Measurements from ENCODE around the gene TSGA10.
"Not testable (repeated sequence)": the region's sequence is repeated elsewhere in the genome, so short reads cannot be mapped to it uniquely, and the experiment has no call there.

The TSGA10 gene

DNA sequence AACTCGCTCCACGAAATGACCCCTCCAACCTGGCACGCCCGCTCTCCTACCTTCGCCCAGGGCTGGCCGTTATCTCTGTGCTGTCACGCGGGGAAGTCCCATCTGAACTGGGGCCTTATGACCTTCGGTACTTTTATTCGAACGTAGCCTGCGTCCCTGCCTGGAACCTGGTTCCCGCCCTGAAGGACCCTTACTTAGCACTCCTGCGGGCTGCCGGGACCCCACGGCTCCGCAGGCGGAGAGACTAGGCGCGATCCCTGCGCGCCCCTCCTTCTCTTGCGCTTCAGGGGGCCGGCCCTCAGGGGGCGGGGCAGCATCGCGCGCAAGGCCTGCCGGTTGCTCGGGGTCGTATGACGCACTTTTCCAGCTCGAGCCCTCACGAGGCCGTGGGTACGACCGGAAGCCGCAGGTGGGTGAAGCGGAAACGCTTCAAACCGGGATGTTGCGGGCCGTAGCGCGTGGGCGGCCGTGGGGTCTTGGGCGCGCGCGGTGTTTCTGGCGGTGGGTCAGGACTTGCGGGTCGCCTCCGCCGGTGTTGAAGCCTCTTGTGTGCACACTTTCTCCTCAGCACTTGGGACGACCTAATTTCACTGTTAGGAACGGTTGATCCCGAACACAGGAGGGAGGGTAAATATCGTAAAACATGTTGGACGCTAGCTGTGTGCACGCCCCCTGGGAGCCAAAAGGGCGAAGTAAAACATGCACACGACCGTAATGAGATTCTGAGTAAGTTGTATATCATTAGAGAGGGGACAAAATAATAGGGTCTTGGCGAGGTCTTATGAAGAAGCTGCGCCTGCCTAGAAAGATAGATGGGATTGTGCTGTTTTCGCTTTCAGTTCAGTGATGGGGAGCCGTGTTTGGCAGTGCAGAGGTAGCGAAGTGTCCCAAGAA lies at the start of gene TSGA10, which contains the start of gene LIPT1:
TSGA10 (minus strand) TSS at position 300 of the 894 bp plus-strand sequence. CDS start 45,503 bp downstream, outside the sequence.
LIPT1 (plus strand) TSS at position 325 of the 894 bp plus-strand sequence. CDS start 6,991 bp downstream, outside the sequence.
- H3K4me1 ChIP-seq (ENCODE audit: control insufficient read depth in 5 of 5, insufficient read depth in 5 of 5, low read length in 5 of 5): peaks cover 3 to 28% (median 20%) of the 10 kb centered on the region in 5 donors
- H3K27ac ChIP-seq (ENCODE audit: low read depth, low read length): peak within 1 kb of the TSS; percentile 94
- H3K9ac ChIP-seq (ENCODE audit: low read length in 5 of 5): peak within 1 kb of the TSS; percentile 84 to 96 (median 92)
- H3K9me3 ChIP-seq (ENCODE audit: control insufficient read depth in 5 of 5, low read length in 5 of 5): no peaks in the 10 kb centered on the region
- H3K27me3 ChIP-seq (ENCODE audit: control insufficient read depth in 5 of 5, insufficient read depth in 4 of 5, low read length in 5 of 5): no peaks in the 10 kb centered on the region
- H3K4me3 ChIP-seq (ENCODE audit: low read depth in 1 of 5, low read length in 5 of 5): peak within 1 kb of the TSS; percentile 84 to 99 (median 97)
- peaks cover 7 to 23% (median 15%) of the 10 kb centered on the region in 5 donors for H3K36me3 ChIP-seq (ENCODE audit: control insufficient read depth in 5 of 5, insufficient read depth in 5 of 5, low read length in 5 of 5)

GRCh38 chr2:99201959-99202678 lies 47.4 kb upstream of the TSGA10 start:
- H3K9me3 ChIP-seq (ENCODE audit: control insufficient read depth in 5 of 5, low read length in 5 of 5): no peaks in the 10 kb centered on the region
- H3K4me3 ChIP-seq (ENCODE audit: low read depth in 1 of 5, low read length in 5 of 5): no peak overlapping the region
- no peak overlapping the region for H3K27ac ChIP-seq (ENCODE audit: low read depth, low read length)
- H3K9ac ChIP-seq (ENCODE audit: low read length in 5 of 5): no peak overlapping the region
- H3K36me3 ChIP-seq (ENCODE audit: control insufficient read depth in 5 of 5, insufficient read depth in 5 of 5, low read length in 5 of 5): peaks cover 1 to 23% (median 15%) of the 10 kb centered on the region in 5 donors
- H3K4me1 ChIP-seq (ENCODE audit: control insufficient read depth in 5 of 5, insufficient read depth in 5 of 5, low read length in 5 of 5): no peaks in the 10 kb centered on the region
- H3K27me3 ChIP-seq (ENCODE audit: control insufficient read depth in 5 of 5, insufficient read depth in 4 of 5, low read length in 5 of 5): no peaks in the 10 kb centered on the region

DNA sequence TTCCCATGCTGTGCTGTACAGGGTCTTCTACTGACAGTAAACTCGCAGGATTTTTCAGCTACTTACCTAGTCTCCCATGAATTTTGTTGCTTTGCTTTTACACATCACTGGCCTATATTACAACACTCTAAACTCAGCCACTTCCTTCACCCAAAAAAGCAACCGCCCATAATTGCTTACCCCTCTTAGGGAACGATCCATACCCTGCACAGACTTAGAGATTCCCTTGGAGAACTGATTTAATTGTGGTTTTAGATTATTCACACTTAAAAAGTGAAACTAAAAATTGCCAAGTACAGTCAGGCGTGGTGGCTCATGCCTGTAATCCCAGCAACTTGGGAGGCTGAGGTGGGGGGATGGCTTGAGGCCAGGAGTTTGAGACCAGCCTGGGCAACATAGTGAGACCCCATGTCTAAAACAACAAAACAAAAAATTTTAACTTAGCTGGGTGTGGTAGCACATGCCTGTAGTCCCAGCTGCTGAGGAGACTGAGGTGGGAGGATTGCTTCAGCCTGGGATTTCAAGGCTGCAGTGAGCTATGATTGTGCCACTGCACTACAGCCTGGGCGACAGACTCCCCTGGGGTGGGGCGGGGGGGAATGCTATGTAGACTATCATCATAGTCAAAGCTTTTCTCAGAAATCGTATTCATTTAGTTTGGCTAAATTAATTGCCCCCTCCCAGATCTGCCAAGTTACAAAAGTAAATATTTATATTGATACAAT lies 45.5 kb upstream of the TSGA10 start:
- H3K27ac ChIP-seq (ENCODE audit: low read depth, low read length): no peak overlapping the region
- no peaks in the 10 kb centered on the region for H3K27me3 ChIP-seq (ENCODE audit: control insufficient read depth in 5 of 5, insufficient read depth in 4 of 5, low read length in 5 of 5)
- H3K9me3 ChIP-seq (ENCODE audit: control insufficient read depth in 5 of 5, low read length in 5 of 5): no peaks in the 10 kb centered on the region
- H3K9ac ChIP-seq (ENCODE audit: low read length in 5 of 5): no peak overlapping the region
- H3K4me3 ChIP-seq (ENCODE audit: low read depth in 1 of 5, low read length in 5 of 5): no peak overlapping the region
- H3K4me1 ChIP-seq (ENCODE audit: control insufficient read depth in 5 of 5, insufficient read depth in 5 of 5, low read length in 5 of 5): no peaks in the 10 kb centered on the region
- peaks cover 10 to 42% (median 33%) of the 10 kb centered on the region in 5 donors for H3K36me3 ChIP-seq (ENCODE audit: control insufficient read depth in 5 of 5, insufficient read depth in 5 of 5, low read length in 5 of 5)

DNA sequence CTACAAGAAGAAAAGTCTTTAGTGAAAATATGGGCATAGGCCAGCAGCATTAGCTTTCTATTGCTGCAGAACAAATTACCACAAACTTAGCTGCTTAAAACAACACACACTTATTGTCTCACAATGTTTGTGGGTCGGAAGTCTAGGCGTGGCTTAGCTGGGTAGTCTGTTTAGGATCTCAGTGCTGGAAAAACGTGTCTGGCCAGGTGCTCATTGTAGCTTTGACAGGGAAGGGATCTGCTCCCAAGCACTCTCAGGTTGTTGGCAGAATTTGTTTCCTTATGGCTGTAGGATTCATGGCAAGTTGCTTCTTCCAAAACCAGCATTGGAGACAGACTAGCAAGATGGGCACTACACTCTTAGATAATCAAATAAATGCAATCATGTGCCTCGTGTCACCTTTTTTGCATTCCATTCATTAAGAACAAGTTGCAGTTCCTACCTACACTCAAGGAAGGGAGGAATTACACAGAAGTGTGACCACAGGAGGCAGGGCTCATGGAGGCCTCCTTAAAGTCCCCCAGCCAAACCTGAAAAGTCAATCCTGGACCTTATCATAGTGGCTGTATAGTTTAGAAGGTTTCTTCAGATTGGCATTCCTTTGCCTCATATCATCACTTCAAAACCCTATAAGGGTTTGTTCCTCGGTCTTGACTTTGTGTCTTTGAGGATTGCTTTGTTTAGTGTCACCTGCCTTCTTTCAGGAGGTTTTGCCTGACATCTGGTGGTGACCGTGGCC lies 43.5 kb upstream of the TSGA10 start:
- H3K36me3 ChIP-seq (ENCODE audit: control insufficient read depth in 5 of 5, insufficient read depth in 5 of 5, low read length in 5 of 5): peaks cover 18 to 46% (median 34%) of the 10 kb centered on the region in 5 donors
- H3K4me3 ChIP-seq (ENCODE audit: low read depth in 1 of 5, low read length in 5 of 5): no peak overlapping the region
- no peak overlapping the region for H3K27ac ChIP-seq (ENCODE audit: low read depth, low read length)
- H3K27me3 ChIP-seq (ENCODE audit: control insufficient read depth in 5 of 5, insufficient read depth in 4 of 5, low read length in 5 of 5): no peaks in the 10 kb centered on the region
- no peaks in the 10 kb centered on the region for H3K4me1 ChIP-seq (ENCODE audit: control insufficient read depth in 5 of 5, insufficient read depth in 5 of 5, low read length in 5 of 5)
- no peak overlapping the region for H3K9ac ChIP-seq (ENCODE audit: low read length in 5 of 5)
- H3K9me3 ChIP-seq (ENCODE audit: control insufficient read depth in 5 of 5, low read length in 5 of 5): no peaks in the 10 kb centered on the region

DNA sequence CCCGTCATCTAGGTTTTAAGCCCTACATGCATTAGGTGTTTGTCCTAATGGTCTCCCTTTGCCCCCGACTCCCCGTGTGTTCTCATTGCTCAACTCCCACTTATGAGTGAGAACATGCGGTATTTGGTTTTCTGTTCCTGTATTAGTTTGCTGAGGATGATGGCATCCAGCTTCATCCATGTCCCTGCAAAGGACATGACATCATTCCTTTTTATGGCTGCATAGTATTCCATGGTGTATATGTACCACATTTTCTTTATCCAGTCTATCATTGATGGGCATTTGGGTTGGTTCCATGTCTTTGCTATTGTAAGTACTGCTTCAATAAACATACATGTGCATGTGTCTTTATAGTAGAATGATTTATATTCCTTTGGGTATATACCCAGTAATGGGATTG lies 37.6 kb upstream of the TSGA10 start:
- H3K9ac ChIP-seq (ENCODE audit: low read length in 5 of 5); H3K27ac ChIP-seq (ENCODE audit: low read depth, low read length); H3K9me3 ChIP-seq (ENCODE audit: control insufficient read depth in 5 of 5, low read length in 5 of 5); H3K4me3 ChIP-seq (ENCODE audit: low read depth in 1 of 5, low read length in 5 of 5); H3K27me3 ChIP-seq (ENCODE audit: control insufficient read depth in 5 of 5, insufficient read depth in 4 of 5, low read length in 5 of 5); H3K4me1 ChIP-seq (ENCODE audit: control insufficient read depth in 5 of 5, insufficient read depth in 5 of 5, low read length in 5 of 5): not testable (repeated sequence)
- peaks cover 27 to 59% (median 45%) of the 10 kb centered on the region in 5 donors for H3K36me3 ChIP-seq (ENCODE audit: control insufficient read depth in 5 of 5, insufficient read depth in 5 of 5, low read length in 5 of 5)

DNA sequence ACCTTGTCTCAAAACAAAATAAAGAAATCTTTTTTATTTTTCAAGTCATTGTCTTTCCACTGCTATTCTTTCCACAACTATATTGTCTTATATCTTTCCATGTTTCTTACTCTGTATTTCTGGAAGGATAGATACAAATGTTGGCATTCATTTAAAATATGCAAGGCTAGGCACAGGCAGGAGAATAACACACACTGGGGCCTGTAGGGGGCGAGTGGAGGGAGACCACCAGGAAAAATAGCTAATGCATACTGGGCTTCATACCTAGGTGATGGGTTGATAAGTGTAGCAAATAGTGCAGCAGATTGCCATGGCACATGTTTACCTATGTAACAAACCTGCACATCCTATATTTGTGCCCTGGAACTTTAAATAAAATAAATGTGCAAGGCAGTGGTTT lies 35.8 kb upstream of the TSGA10 start:
- H3K36me3 ChIP-seq (ENCODE audit: control insufficient read depth in 5 of 5, insufficient read depth in 5 of 5, low read length in 5 of 5): peaks cover 9 to 46% (median 37%) of the 10 kb centered on the region in 5 donors
- H3K27ac ChIP-seq (ENCODE audit: low read depth, low read length): no peak overlapping the region

DNA sequence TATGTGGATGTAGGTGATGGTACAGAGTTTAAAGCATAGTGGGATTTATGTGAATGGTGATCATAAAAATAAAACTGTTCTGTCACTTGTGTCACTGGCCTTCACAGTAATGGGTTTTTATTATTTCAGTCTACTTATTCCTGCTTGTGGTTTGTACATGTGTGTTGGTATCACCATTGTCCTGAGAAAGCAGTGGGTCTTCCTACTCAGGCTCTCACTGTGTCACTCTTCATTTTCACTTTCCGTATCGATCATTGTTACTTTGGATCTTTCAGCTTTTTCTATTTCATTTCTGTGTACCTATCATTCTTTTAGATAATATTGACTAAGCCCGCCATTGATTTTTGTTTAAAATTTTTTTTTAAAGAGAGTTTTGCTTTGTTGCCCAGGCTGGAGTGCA lies 33.6 kb upstream of the TSGA10 start:
- H3K9ac ChIP-seq (ENCODE audit: low read length in 5 of 5): no peak overlapping the region
- H3K4me3 ChIP-seq (ENCODE audit: low read depth in 1 of 5, low read length in 5 of 5): no peak overlapping the region
- H3K27ac ChIP-seq (ENCODE audit: low read depth, low read length): no peak overlapping the region
- peaks cover 0 to 5% (median 0%) of the 10 kb centered on the region in 5 donors for H3K4me1 ChIP-seq (ENCODE audit: control insufficient read depth in 5 of 5, insufficient read depth in 5 of 5, low read length in 5 of 5)
- H3K27me3 ChIP-seq (ENCODE audit: control insufficient read depth in 5 of 5, insufficient read depth in 4 of 5, low read length in 5 of 5): no peaks in the 10 kb centered on the region
- H3K9me3 ChIP-seq (ENCODE audit: control insufficient read depth in 5 of 5, low read length in 5 of 5): no peaks in the 10 kb centered on the region
- H3K36me3 ChIP-seq (ENCODE audit: control insufficient read depth in 5 of 5, insufficient read depth in 5 of 5, low read length in 5 of 5): peaks cover 6 to 42% (median 30%) of the 10 kb centered on the region in 5 donors

More for the DNA sequence above, 35.8 kb upstream of the TSGA10 start:
- Histone ChIP-seq H3K4me3 (ENCODE audit: low read depth in 1 of 5, low read length in 5 of 5) (no peak overlapping the region), H3K9me3 (ENCODE audit: control insufficient read depth in 5 of 5, low read length in 5 of 5) (no peaks in the 10 kb centered on the region), H3K9ac (ENCODE audit: low read length in 5 of 5) (no peak overlapping the region), H3K27me3 (ENCODE audit: control insufficient read depth in 5 of 5, insufficient read depth in 4 of 5, low read length in 5 of 5) (no peaks in the 10 kb centered on the region), H3K4me1 (ENCODE audit: control insufficient read depth in 5 of 5, insufficient read depth in 5 of 5, low read length in 5 of 5) (no peaks in the 10 kb centered on the region)

DNA sequence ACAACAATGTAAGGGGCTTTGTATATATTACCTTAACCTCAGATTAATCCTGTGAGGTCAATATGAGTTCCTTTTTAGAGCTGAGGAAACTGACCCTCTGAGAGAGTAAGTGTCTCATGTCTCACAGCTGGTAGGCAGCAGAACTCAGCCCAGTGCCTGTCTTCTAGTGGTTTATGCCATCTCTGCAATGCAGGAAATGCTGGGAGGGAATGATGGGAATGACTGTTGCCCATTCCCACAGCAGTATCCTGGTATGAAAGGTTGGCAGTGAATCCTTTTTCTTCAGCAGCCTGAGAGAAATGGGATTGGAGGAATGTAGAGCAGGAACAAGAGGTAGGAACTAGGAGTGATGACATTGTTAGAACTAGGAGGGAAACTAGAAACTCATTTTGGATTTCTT lies 32.3 kb upstream of the TSGA10 start:
- Histone ChIP-seq H3K27ac (ENCODE audit: low read depth, low read length) (no peak overlapping the region), H3K36me3 (ENCODE audit: control insufficient read depth in 5 of 5, insufficient read depth in 5 of 5, low read length in 5 of 5) (peaks cover 4 to 37% (median 24%) of the 10 kb centered on the region in 5 donors), H3K4me3 (ENCODE audit: low read depth in 1 of 5, low read length in 5 of 5) (no peak overlapping the region), H3K4me1 (ENCODE audit: control insufficient read depth in 5 of 5, insufficient read depth in 5 of 5, low read length in 5 of 5) (peaks cover 0 to 6% (median 2%) of the 10 kb centered on the region in 5 donors), H3K9ac (ENCODE audit: low read length in 5 of 5) (no peak overlapping the region), H3K27me3 (ENCODE audit: control insufficient read depth in 5 of 5, insufficient read depth in 4 of 5, low read length in 5 of 5) (no peaks in the 10 kb centered on the region), H3K9me3 (ENCODE audit: control insufficient read depth in 5 of 5, low read length in 5 of 5) (no peaks in the 10 kb centered on the region)

GRCh38 chr2:99184811-99185210 lies 30.1 kb upstream of the TSGA10 start:
- Histone ChIP-seq H3K9me3 (ENCODE audit: control insufficient read depth in 5 of 5, low read length in 5 of 5) (no peaks in the 10 kb centered on the region), H3K4me3 (ENCODE audit: low read depth in 1 of 5, low read length in 5 of 5) (no peak overlapping the region), H3K27me3 (ENCODE audit: control insufficient read depth in 5 of 5, insufficient read depth in 4 of 5, low read length in 5 of 5) (no peaks in the 10 kb centered on the region), H3K27ac (ENCODE audit: low read depth, low read length) (no peak overlapping the region), H3K4me1 (ENCODE audit: control insufficient read depth in 5 of 5, insufficient read depth in 5 of 5, low read length in 5 of 5) (peaks cover 0 to 20% (median 18%) of the 10 kb centered on the region in 5 donors), H3K36me3 (ENCODE audit: control insufficient read depth in 5 of 5, insufficient read depth in 5 of 5, low read length in 5 of 5) (peaks cover 3 to 18% (median 16%) of the 10 kb centered on the region in 5 donors), H3K9ac (ENCODE audit: low read length in 5 of 5) (no peak overlapping the region)
